Tibial nerve (tissue), 4 donors: ENCODE results near the gene C1orf226.

Experiments used
- CTCF ChIP-seq, 5 experiments: fragments of 200-600 bp in 3 of 5; fragments of 450-650 bp in 2 of 5; sonication (generic) in 3 of 5; IDR thresholded peaks; one replicate each; pipeline ENCODE4 v1.5.1; 2016 to 2019; ENCODE audit warnings: antibody characterized with exemption in 5 of 5, mild to moderate bottlenecking in 3 of 5, moderate library complexity in 2 of 5
- EP300 ChIP-seq, 2 donors: sonication (generic); formaldehyde crosslinking; IDR thresholded peaks; one replicate each; pipeline ENCODE4 v1.6.1; 2017; ENCODE audit warnings: antibody characterized with exemption in 2 of 2, mild to moderate bottlenecking in 1 of 2
- POLR2A ChIP-seq, 2 donors: fragments of 450-650 bp; IDR thresholded peaks; one replicate each; pipeline ENCODE4 v1.6.1; 2017; ENCODE audit warnings: antibody characterized with exemption in 2 of 2, mild to moderate bottlenecking in 2 of 2, moderate library complexity in 2 of 2

DNA sequence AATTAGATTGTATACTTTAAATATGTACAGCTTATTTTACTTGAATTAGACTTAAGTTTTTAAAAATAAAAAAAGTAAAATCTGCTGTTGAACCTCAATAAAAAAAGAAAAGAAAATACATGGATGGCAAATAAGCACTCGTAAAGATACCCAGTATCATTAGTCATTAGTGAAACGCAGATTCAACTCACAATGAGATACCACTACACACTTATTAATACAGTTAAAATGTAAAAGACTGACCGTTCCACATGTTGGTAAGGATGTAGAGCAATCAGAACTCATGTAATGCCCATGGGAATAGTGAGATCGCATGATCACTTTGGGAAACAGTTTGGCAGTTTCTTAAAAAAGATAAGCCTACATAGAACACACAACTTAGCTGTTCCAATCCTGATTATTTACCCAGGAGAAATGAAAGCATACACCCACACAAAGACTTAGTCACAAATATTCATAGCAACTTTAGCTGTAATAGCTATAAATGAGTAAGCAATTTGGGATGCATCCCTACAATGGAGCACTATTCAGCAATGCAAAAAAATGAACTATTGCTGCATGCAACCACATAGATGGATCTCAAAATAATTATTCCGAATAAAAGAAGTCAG lies 23.1 kb downstream of the C1orf226 start:
- TF ChIP-seq POLR2A (IDR thresholded peaks at IDR 0.05) (no peak), CTCF (IDR thresholded peaks at IDR 0.05) (no peak), EP300 (IDR thresholded peaks at IDR 0.05) (no peak)
